Endothelial cell of umbilical vein (primary cell): Measurements from ENCODE around the gene PDE4C. TPM values are rescaled to one million over a fixed set of nuclear protein-coding genes. Genes with fewer than 3 reads are reported as not detected.

Experiments used
- BruUV-seq: library from RNA; stranded (reverse); fragments of 400-500 nt; replicated peaks from 2 replicates; lab custom pipeline; 2021; lab: Mats Ljungman, UMichigan
- CTCF ChIA-PET: fragments of 300-600, 350-600 bp; sonication (Branson Sonifier 250); formaldehyde crosslinking; loops from one replicate; lab custom pipeline; 2021; ENCODE audit warnings: antibody characterized with exemption, inconsistent platforms; lab: Charles Lee
- POLR2A ChIA-PET: fragments of 300-600, 350-600 bp; sonication (Branson Sonifier 250); formaldehyde crosslinking; loops from one replicate; lab custom pipeline; 2021; ENCODE audit warnings: antibody characterized with exemption, inconsistent platforms; lab: Charles Lee
- DNase-seq: peaks from one replicate; pipeline ENCODE4 v3.0.0-alpha.2; 2011; ENCODE audit warnings: low read depth, low spot score
- FAIRE-seq: peaks from 2 replicates; lab custom pipeline; 2011; peaks lifted over from hg19 to GRCh38; lab: Jason Lieb, UNC
- H2AFZ ChIP-seq: 2 replicates; pipeline ENCODE4 v1.6.0; 2012; ENCODE audit warnings: low read depth, low read length, control low read depth, inconsistent platforms
- H3K27ac ChIP-seq: 2 replicates; pipeline ENCODE4 v1.5.1; 2011; ENCODE audit warnings: low read depth, mild to moderate bottlenecking, control low read depth, low read length, moderate library complexity; ENCODE audit not compliant: insufficient read depth
- H3K27me3 ChIP-seq, 2 experiments: 2 replicates each; pipeline versions ENCODE4 v1.6.0 to v1.6.1; 2011; ENCODE audit warnings: low read length in 2 of 2, mixed read lengths in 1 of 2; ENCODE audit not compliant: control insufficient read depth in 2 of 2, insufficient read depth in 2 of 2
- H3K36me3 ChIP-seq, 2 experiments: 2 replicates in 1 of 2; 3 replicates in 1 of 2; pipeline ENCODE4 v1.5.1; 2011; ENCODE audit warnings: low read length in 2 of 2, mild to moderate bottlenecking in 1 of 2, moderate library complexity in 1 of 2; ENCODE audit not compliant: control insufficient read depth in 2 of 2, insufficient read depth in 2 of 2; ENCODE audit errors: extremely low read depth in 1 of 2
- H3K4me1 ChIP-seq: 3 replicates; pipeline ENCODE4 v1.5.1; 2011; ENCODE audit warnings: mild to moderate bottlenecking, low read length; ENCODE audit not compliant: control insufficient read depth, insufficient read depth; ENCODE audit errors: extremely low read depth
- H3K4me2 ChIP-seq: 2 replicates; pipeline ENCODE4 v1.6.1; 2011; ENCODE audit warnings: low read length, control low read depth, mixed read lengths; ENCODE audit not compliant: insufficient read depth
- H3K4me3 ChIP-seq, 3 experiments: fragments of 200-600 bp in 1 of 3; sonication (generic), shearing (Covaris generic) in 1 of 3; replicated peaks in 1 of 3; 2 replicates each; pipeline ENCODE4 v1.5.1; 2011 to 2016; ENCODE audit warnings: control low read depth in 3 of 3, low read length in 3 of 3, mild to moderate bottlenecking in 2 of 3, inconsistent platforms in 1 of 3, low read depth in 1 of 3, moderate library complexity in 1 of 3; ENCODE audit not compliant: insufficient read depth in 1 of 3
- H3K79me2 ChIP-seq: 2 replicates; pipeline ENCODE4 v1.6.0; 2012; ENCODE audit warnings: low read length, inconsistent platforms; ENCODE audit not compliant: control insufficient read depth, insufficient read depth
- H3K9ac ChIP-seq: replicated peaks from 2 replicates; pipeline ENCODE3; 2011; ENCODE audit warnings: low read length, control low read depth; ENCODE audit not compliant: insufficient read depth; ENCODE audit errors: extremely low read depth
- H3K9me1 ChIP-seq: replicated peaks from 3 replicates; pipeline ENCODE4 v1.6.0; 2011; ENCODE audit warnings: mild to moderate bottlenecking, low read length; ENCODE audit not compliant: control insufficient read depth, insufficient read depth; ENCODE audit errors: extremely low read depth
- H3K9me3 ChIP-seq: replicated peaks from 2 replicates; pipeline ENCODE4 v1.5.1; 2012; ENCODE audit warnings: low read length, inconsistent platforms; ENCODE audit not compliant: control insufficient read depth, insufficient read depth
- H4K20me1 ChIP-seq: replicated peaks from 2 replicates; pipeline ENCODE3; 2011; ENCODE audit warnings: mild to moderate bottlenecking, low read length; ENCODE audit not compliant: control insufficient read depth, insufficient read depth; ENCODE audit errors: extremely low read depth
- EZH2 ChIP-seq: IDR thresholded peaks from 2 replicates; pipeline ENCODE4 v1.6.1; 2012; ENCODE audit warnings: borderline replicate concordance, low read depth, mild to moderate bottlenecking, moderate library complexity, low read length, inconsistent platforms; ENCODE audit not compliant: severe bottlenecking
- MYC ChIP-seq: IDR thresholded peaks from one replicate; pipeline ENCODE4 v1.6.1; 2011; ENCODE audit warnings: mild to moderate bottlenecking, low read depth, low read length
- POLR2A ChIP-seq: IDR thresholded peaks from 2 replicates; pipeline ENCODE4 v1.6.1; 2012; ENCODE audit warnings: low read depth, mild to moderate bottlenecking, control low read depth, low read length
- dilution Hi-C: fragments of 300-500 bp; cut with MboI; formaldehyde crosslinking; loops from one replicate; pipeline ENCODE4 v1.15.0; 2019; ENCODE audit warnings: low sequenced_read_pairs; ENCODE audit not compliant: extremely low pct_ligation_motif_present
- intact Hi-C: fragments of 100-400 bp; cut with micrococcal nuclease; formaldehyde crosslinking; loops from one replicate; pipeline ENCODE4 v1.10.0; 2022
- polyA plus RNA-seq, 4 experiments: library from polyadenylated mRNA; depleted of rRNA in 3 of 4; stranded (reverse) in 3 of 4; unstranded in 1 of 4; fragments of >200 nt; gene quantifications; 2 replicates each; pipeline versions ENCODE4 v1.2.1 to v1.2.3, GENCODE V29; 2011 to 2012; ENCODE audit warnings: missing spikeins in 1 of 4
- total RNA-seq: library from RNA; stranded (reverse); gene quantifications from 2 replicates; pipeline ENCODE4 v1.2.3, GENCODE V29; 2021
- TF ChIP-seq, protein P1 (sequence below): IDR thresholded peaks from 2 replicates; pipeline ENCODE4 v1.6.1; 2011; ENCODE audit not compliant: insufficient read depth, insufficient read length
- TF ChIP-seq, protein P2 (sequence below), 2 donors: IDR thresholded peaks; 1 replicate in 1 of 2; 2 replicates in 1 of 2; pipeline ENCODE4 v1.5.1; 2011; ENCODE audit warnings: low read length in 2 of 2, mild to moderate bottlenecking in 2 of 2, moderate library complexity in 2 of 2, control low read depth in 1 of 2, inconsistent platforms in 1 of 2, low read depth in 1 of 2; ENCODE audit not compliant: insufficient read depth in 1 of 2; ENCODE audit errors: extremely low read depth in 1 of 2

Gene PDE4C
- total and polyA plus RNA-seq, 2 donors (not counting 3 experiments of a cell fraction or from before 2014, with no cell fraction given): 0.29 to 0.97 TPM

DNA sequence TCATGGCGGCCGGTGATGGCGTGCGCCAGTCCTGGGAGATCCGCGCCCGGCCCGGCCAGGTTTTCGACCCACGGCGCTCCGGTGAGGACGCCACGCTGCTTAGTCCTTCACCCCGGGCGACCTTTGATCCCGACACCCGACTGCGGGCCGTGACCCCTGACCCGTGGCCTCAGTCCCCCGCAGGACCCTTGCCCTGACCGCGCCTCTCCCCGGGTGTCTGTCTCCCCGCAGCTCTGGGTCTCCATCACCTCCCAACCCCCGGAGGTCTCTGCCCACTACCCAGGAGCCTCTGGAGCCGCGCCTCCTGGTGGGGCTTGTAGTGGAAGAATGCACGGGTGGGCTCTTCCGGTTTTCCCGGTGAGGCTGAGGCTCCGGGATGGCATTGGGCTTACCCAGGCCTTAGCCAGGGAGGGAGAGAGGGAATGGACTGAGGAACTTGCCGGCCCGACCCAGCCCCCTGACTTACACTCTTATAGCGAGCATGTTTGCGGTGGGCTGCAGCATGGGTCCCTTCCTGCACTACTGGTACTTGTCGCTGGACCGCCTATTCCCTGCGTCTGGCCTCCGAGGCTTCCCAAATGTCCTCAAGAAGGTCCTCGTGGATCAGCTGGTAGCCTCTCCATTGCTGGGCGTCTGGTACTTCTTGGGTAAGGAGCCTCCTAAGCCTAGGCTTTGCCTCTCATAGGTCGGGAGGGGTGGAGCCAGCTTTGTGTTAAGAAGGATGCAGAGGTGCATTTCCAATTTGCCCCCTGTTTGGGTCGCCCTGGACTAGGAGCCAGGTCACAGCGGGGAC is 32.7 kb downstream of the PDE4C start:
- peak overlapping the region; percentile 75 for H3K4me2 ChIP-seq
- ChIA-PET CTCF (interaction anchor here (0.6 to 4.0 kb wide), 10 partner anchors 11 to 135 kb away, joined by 3 to 100 read pairs (median 7); partner anchors contain the start of gene RAB3A), POLR2A (interaction anchor here (0.6 kb wide), 1 partner anchor 88 kb away, joined by 3 read pairs; the partner anchor contains the start of gene JUND)
- H3K27ac ChIP-seq: peak overlapping the region; percentile 48
- H3K9ac ChIP-seq: peak overlapping the region; percentile 69
- peaks cover 14% of the 10 kb centered on the region for H3K4me1 ChIP-seq
- H3K36me3 ChIP-seq: peaks cover 0 to 6% of the 10 kb centered on the region in 2 experiments
- FAIRE-seq (no peak), DNase-seq (peak; percentile 6)
- intact Hi-C loops: loop anchor here (1.0 to 2.0 kb wide), 4 partner anchors 11 to 223 kb away; partner anchors contain the start of genes LSM4, PIK3R2 and RAB3A
- no peaks in the 10 kb centered on the region for H3K27me3 ChIP-seq
- H3K79me2 ChIP-seq: no peaks in the 10 kb centered on the region
- dilution Hi-C loops: no loop called here
- no peak for TF ChIP-seq MYC
- TF ChIP-seq EZH2: no peak
- no peak for TF ChIP-seq POLR2A
- TF ChIP-seq, protein P1, sequence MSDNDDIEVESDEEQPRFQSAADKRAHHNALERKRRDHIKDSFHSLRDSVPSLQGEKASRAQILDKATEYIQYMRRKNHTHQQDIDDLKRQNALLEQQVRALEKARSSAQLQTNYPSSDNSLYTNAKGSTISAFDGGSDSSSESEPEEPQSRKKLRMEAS: no peak
- TF ChIP-seq, protein P2, sequence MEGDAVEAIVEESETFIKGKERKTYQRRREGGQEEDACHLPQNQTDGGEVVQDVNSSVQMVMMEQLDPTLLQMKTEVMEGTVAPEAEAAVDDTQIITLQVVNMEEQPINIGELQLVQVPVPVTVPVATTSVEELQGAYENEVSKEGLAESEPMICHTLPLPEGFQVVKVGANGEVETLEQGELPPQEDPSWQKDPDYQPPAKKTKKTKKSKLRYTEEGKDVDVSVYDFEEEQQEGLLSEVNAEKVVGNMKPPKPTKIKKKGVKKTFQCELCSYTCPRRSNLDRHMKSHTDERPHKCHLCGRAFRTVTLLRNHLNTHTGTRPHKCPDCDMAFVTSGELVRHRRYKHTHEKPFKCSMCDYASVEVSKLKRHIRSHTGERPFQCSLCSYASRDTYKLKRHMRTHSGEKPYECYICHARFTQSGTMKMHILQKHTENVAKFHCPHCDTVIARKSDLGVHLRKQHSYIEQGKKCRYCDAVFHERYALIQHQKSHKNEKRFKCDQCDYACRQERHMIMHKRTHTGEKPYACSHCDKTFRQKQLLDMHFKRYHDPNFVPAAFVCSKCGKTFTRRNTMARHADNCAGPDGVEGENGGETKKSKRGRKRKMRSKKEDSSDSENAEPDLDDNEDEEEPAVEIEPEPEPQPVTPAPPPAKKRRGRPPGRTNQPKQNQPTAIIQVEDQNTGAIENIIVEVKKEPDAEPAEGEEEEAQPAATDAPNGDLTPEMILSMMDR (IDR thresholded peaks at IDR 0.05; ENCODE audit: extremely low read depth in 1 of 2, insufficient read depth in 1 of 2, low read depth in 1 of 2, low read length in 2 of 2): no peak
- H3K9me1 ChIP-seq: no peaks in the 10 kb centered on the region
- H4K20me1 ChIP-seq: no peaks in the 10 kb centered on the region
- peak overlapping the region; percentile 52 for H2AFZ ChIP-seq
- BruUV-seq: TSS peak; percentile 52
- H3K4me3 ChIP-seq: peak overlapping the region; percentile 65 to 82 (median 69)
- no peaks in the 10 kb centered on the region for H3K9me3 ChIP-seq
